Loucy (cell line): ENCODE results near the gene CHI3L1.

Experiments
- H2AFZ ChIP-seq: fragments of 200-600 bp; sonication (generic); 2 replicates; pipeline ENCODE4 v1.6.0; 2016; ENCODE audit warnings: antibody characterized with exemption, mild to moderate bottlenecking, low read length, moderate library complexity
- H3F3A ChIP-seq: fragments of 200-600 bp; 2 replicates; pipeline ENCODE4 v1.6.0; 2016; ENCODE audit warnings: antibody characterized with exemption, low read depth, mild to moderate bottlenecking
- H3K27me3 ChIP-seq: fragments of 200-600 bp; sonication (generic); 2 replicates; pipeline ENCODE4 v1.6.1; 2014; ENCODE audit warnings: low read length, mild to moderate bottlenecking; ENCODE audit not compliant: insufficient read depth, poor library complexity, severe bottlenecking
- H3K36me3 ChIP-seq: fragments of 200-600 bp; sonication (generic); 2 replicates; pipeline ENCODE4 v1.6.1; 2016; ENCODE audit warnings: low read length; ENCODE audit not compliant: insufficient read depth
- H3K4me1 ChIP-seq: fragments of 200-600 bp; sonication (generic); 2 replicates; pipeline ENCODE4 v1.5.1; 2014; ENCODE audit warnings: low read length, mild to moderate bottlenecking; ENCODE audit not compliant: insufficient read depth, poor library complexity, severe bottlenecking
- H3K4me2 ChIP-seq: fragments of 200-600 bp; sonication (generic); 2 replicates; pipeline ENCODE4 v1.6.0; 2014; ENCODE audit warnings: antibody characterized with exemption, low read length, low read depth, mild to moderate bottlenecking; ENCODE audit not compliant: poor library complexity, severe bottlenecking
- H3K4me3 ChIP-seq: fragments of 200-600 bp; sonication (generic); 2 replicates; pipeline ENCODE4 v1.5.1; 2014; ENCODE audit warnings: low read length, mild to moderate bottlenecking, mixed read lengths; ENCODE audit not compliant: poor library complexity, severe bottlenecking
- H3K79me2 ChIP-seq: fragments of 200-600 bp; sonication (generic); 2 replicates; pipeline ENCODE4 v1.6.1; 2014; ENCODE audit warnings: low read length; ENCODE audit not compliant: insufficient read depth
- H3K9ac ChIP-seq: fragments of 200-600 bp; sonication (generic); 2 replicates; pipeline ENCODE4 v1.6.0; 2014; ENCODE audit warnings: mild to moderate bottlenecking, low read depth, low read length, moderate library complexity; ENCODE audit not compliant: poor library complexity, severe bottlenecking
- H3K9me2 ChIP-seq: fragments of 200-600 bp; sonication (generic); replicated peaks from 2 replicates; pipeline ENCODE4 v1.6.1; 2016; ENCODE audit warnings: low read depth, low read length, mixed read lengths
- H3K9me3 ChIP-seq: fragments of 200-600 bp; sonication (generic); 2 replicates; pipeline ENCODE4 v1.6.1; 2014; ENCODE audit warnings: mild to moderate bottlenecking, antibody characterized with exemption, low read length, low read depth; ENCODE audit not compliant: insufficient read depth
- H4K20me1 ChIP-seq: fragments of 200-600 bp; sonication (generic); 2 replicates; pipeline ENCODE4 v1.6.0; 2014; ENCODE audit warnings: antibody characterized with exemption, low read length, mild to moderate bottlenecking; ENCODE audit not compliant: insufficient read depth, poor library complexity, severe bottlenecking
- EZH2phosphoT487 ChIP-seq: fragments of 200-600 bp; IDR thresholded peaks from 2 replicates; pipeline ENCODE4 v1.6.1; 2018; ENCODE audit warnings: antibody characterized with exemption, mild to moderate bottlenecking, moderate library complexity, borderline replicate concordance
- TF ChIP-seq, protein P1 (sequence below): fragments of 200-600 bp; sonication (generic); conservative IDR thresholded peaks from 2 replicates; pipeline ENCODE4 v1.5.1; 2014; ENCODE audit warnings: mild to moderate bottlenecking, antibody characterized with exemption, low read length

CHI3L1 gene

GRCh38 chr1:203189951-203190352 lies 3.4 kb upstream of the CHI3L1 start:
- no peak overlapping the region for H3K4me3 ChIP-seq
- H3K9me3 ChIP-seq: no peaks in the 10 kb centered on the region
- H3K36me3 ChIP-seq: no peaks in the 10 kb centered on the region
- H3K4me2 ChIP-seq: no peak overlapping the region
- H3F3A ChIP-seq: no peaks in the 10 kb centered on the region
- no peaks in the 10 kb centered on the region for H3K9me2 ChIP-seq
- TF ChIP-seq, protein P1, sequence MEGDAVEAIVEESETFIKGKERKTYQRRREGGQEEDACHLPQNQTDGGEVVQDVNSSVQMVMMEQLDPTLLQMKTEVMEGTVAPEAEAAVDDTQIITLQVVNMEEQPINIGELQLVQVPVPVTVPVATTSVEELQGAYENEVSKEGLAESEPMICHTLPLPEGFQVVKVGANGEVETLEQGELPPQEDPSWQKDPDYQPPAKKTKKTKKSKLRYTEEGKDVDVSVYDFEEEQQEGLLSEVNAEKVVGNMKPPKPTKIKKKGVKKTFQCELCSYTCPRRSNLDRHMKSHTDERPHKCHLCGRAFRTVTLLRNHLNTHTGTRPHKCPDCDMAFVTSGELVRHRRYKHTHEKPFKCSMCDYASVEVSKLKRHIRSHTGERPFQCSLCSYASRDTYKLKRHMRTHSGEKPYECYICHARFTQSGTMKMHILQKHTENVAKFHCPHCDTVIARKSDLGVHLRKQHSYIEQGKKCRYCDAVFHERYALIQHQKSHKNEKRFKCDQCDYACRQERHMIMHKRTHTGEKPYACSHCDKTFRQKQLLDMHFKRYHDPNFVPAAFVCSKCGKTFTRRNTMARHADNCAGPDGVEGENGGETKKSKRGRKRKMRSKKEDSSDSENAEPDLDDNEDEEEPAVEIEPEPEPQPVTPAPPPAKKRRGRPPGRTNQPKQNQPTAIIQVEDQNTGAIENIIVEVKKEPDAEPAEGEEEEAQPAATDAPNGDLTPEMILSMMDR: no peak
- no peak for TF ChIP-seq EZH2phosphoT487
- no peaks in the 10 kb centered on the region for H3K79me2 ChIP-seq
- H4K20me1 ChIP-seq: no peaks in the 10 kb centered on the region
- no peaks in the 10 kb centered on the region for H3K27me3 ChIP-seq
- H3K4me1 ChIP-seq: no peaks in the 10 kb centered on the region
- no peak overlapping the region for H2AFZ ChIP-seq
- H3K9ac ChIP-seq: no peak overlapping the region

DNA sequence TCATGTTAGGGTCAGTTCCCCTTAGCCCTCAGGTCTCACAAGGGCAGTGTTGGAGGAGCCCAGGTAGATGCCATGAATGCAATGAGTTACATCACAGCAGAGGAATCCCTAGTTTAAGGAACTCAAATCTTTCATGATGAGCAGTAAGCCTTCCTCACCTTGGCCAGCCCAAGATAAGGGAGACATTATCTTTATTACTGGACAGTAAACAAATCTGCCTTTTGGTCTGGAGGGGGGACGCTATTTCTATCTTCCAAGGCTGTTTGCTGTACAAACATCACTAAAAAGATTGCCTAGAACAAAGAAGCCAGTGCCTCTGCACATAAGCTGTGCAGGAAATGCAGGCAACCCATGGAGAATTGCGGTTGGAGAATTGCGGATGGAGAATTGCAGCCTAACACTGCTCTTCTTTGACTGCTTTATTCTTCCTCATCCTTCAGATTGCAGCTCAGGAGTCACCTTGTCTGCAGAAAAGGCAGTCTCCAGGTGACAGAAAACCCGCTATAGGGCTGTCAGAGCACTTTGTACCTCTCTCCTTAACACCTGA lies 2.3 kb upstream of the CHI3L1 start:
- H3K27me3 ChIP-seq: no peaks in the 10 kb centered on the region
- no peaks in the 10 kb centered on the region for H3F3A ChIP-seq
- H3K9ac ChIP-seq: no peak overlapping the region
- no peaks in the 10 kb centered on the region for H3K9me2 ChIP-seq
- no peaks in the 10 kb centered on the region for H3K79me2 ChIP-seq
- no peaks in the 10 kb centered on the region for H3K9me3 ChIP-seq
- TF ChIP-seq, protein P1: no peak
- TF ChIP-seq EZH2phosphoT487: no peak
- no peak overlapping the region for H3K4me3 ChIP-seq
- no peaks in the 10 kb centered on the region for H4K20me1 ChIP-seq
- H3K4me1 ChIP-seq: no peaks in the 10 kb centered on the region
- no peak overlapping the region for H2AFZ ChIP-seq
- H3K36me3 ChIP-seq: no peaks in the 10 kb centered on the region
- H3K4me2 ChIP-seq: no peak overlapping the region

GRCh38 chr1:203187689-203188264 lies 1.3 kb upstream of the CHI3L1 start:
- no peak overlapping the region for H3K4me3 ChIP-seq
- no peaks in the 10 kb centered on the region for H4K20me1 ChIP-seq
- H3K9ac ChIP-seq: no peak overlapping the region
- no peaks in the 10 kb centered on the region for H3K9me3 ChIP-seq
- H3K27me3 ChIP-seq: no peaks in the 10 kb centered on the region
- no peak overlapping the region for H2AFZ ChIP-seq
- H3K4me2 ChIP-seq: no peak overlapping the region
- no peaks in the 10 kb centered on the region for H3F3A ChIP-seq
- no peak for TF ChIP-seq EZH2phosphoT487
- TF ChIP-seq, protein P1: no peak
- H3K79me2 ChIP-seq: no peaks in the 10 kb centered on the region
- H3K4me1 ChIP-seq: no peaks in the 10 kb centered on the region
- H3K36me3 ChIP-seq: no peaks in the 10 kb centered on the region
- no peaks in the 10 kb centered on the region for H3K9me2 ChIP-seq
